ENCODE data around the gene FLT3LG. TPM values are rescaled to one million over a fixed set of nuclear protein-coding genes. Genes with fewer than 3 reads are reported as not detected.

FLT3LG gene
- total and polyA plus RNA-seq, 9 of the 15 experiments (the other 6 are each of a cell fraction or from before 2014, with no cell fraction given) = 0.31 to 6.4 (median 1.1) TPM

GRCh38 chr19:49434907-49435583, 39.0 kb upstream of the FLT3LG start (continued):
- TF ChIP-seq CHAMP1 (IDR thresholded peaks at IDR 0.05) (no peak), TCF7 (IDR thresholded peaks at IDR 0.05; ENCODE audit: borderline replicate concordance) (no peak), GTF3C2 (IDR thresholded peaks at IDR 0.05; ENCODE audit: borderline replicate concordance, extremely low read depth, insufficient read length) (no peak), EZH2 (IDR thresholded peaks at IDR 0.05; ENCODE audit: borderline replicate concordance, low read depth, low read length) (no peak), MYNN (IDR thresholded peaks at IDR 0.05) (no peak), MYNN (CRISPR knock-in tag; IDR thresholded peaks at IDR 0.05) (no peak), TAF9B (IDR thresholded peaks at IDR 0.05; ENCODE audit: partially characterized antibody) (no peak), ETV6 (IDR thresholded peaks at IDR 0.05; ENCODE audit: borderline replicate concordance in 1 of 2, low read depth in 2 of 2, low read length in 1 of 2) (no peak), ETV6 (CRISPR knock-in tag; IDR thresholded peaks at IDR 0.05; ENCODE audit: borderline replicate concordance) (no peak), SIN3B (IDR thresholded peaks at IDR 0.05; ENCODE audit: low read depth) (no peak), GATAD2A (IDR thresholded peaks at IDR 0.05) (no peak), PHB2 (IDR thresholded peaks at IDR 0.05; ENCODE audit: low read depth) (no peak), E2F1 (CRISPR knock-in tag; IDR thresholded peaks at IDR 0.05) (no peak), DACH1 (IDR thresholded peaks at IDR 0.05; ENCODE audit: partially characterized antibody) (no peak), ELF1 (tag; IDR thresholded peaks at IDR 0.05) (no peak), ZNF324 (CRISPR knock-in tag; IDR thresholded peaks at IDR 0.05) (no peak), SFPQ (IDR thresholded peaks at IDR 0.05; ENCODE audit: low read depth, low read length) (no peak), ZNF134 (CRISPR knock-in tag; conservative IDR thresholded peaks at IDR 0.05) (no peak), KDM4B (IDR thresholded peaks at IDR 0.05; ENCODE audit: borderline replicate concordance in 2 of 2, low read depth in 1 of 2) (no peak)
